GM19397 (cell line): ENCODE data around the gene PTPN2.
"Not testable (repeated sequence)": the region's sequence is repeated elsewhere in the genome, so short reads cannot be mapped to it uniquely, and the experiment has no call there.

Experiments used
- ATAC-seq: cut with Tn5 transposase; IDR thresholded peaks from one replicate; pipeline ENCODE4 v1.9.1; 2021; ENCODE audit warnings: mild to moderate bottlenecking, moderate library complexity; ENCODE audit not compliant: unreplicated experiment

PTPN2 gene

GRCh38 chr18:12895014-12895413, 11.0 kb upstream of the PTPN2 start:
- no peak for ATAC-seq

GRCh38 chr18:12891561-12891960, 7.5 kb upstream of the PTPN2 start:
- ATAC-seq, result no peak

- no peak for ATAC-seq
Observed at GRCh38 chr18:12890964-12891363, 6.9 kb upstream of the PTPN2 start.

- ATAC-seq, result no peak
Observed at GRCh38 chr18:12886498-12887126, 2.6 kb upstream of the PTPN2 start.

GRCh38 chr18:12885500-12885899, 1.5 kb upstream of the PTPN2 start:
- ATAC-seq, result no peak

- no peak for ATAC-seq
Observed at GRCh38 chr18:12884406-12885323, 628 bp upstream of the PTPN2 start.

GRCh38 chr18:12883372-12883683, 709 bp downstream of the PTPN2 start:
- peak; percentile 9 for ATAC-seq

- ATAC-seq, result no peak
Observed at GRCh38 chr18:12882453-12883371, 1.3 kb downstream of the PTPN2 start.

- no peak for ATAC-seq
Observed at GRCh38 chr18:12880541-12880910, 3.5 kb downstream of the PTPN2 start.

GRCh38 chr18:12879840-12880540, 4.0 kb downstream of the PTPN2 start:
- no peak for ATAC-seq

GRCh38 chr18:12874992-12875391, 9.0 kb downstream of the PTPN2 start:
- ATAC-seq, result not testable (repeated sequence)

GRCh38 chr18:12873961-12874567, 10.0 kb downstream of the PTPN2 start:
- ATAC-seq, result not testable (repeated sequence)

- no peak for ATAC-seq
Observed at GRCh38 chr18:12872408-12872807, 11.6 kb downstream of the PTPN2 start.

- ATAC-seq, result no peak
Observed at GRCh38 chr18:12868576-12868975, 15.5 kb downstream of the PTPN2 start.

GRCh38 chr18:12867441-12868123, 16.5 kb downstream of the PTPN2 start:
- no peak for ATAC-seq

GRCh38 chr18:12863687-12864216, 20.3 kb downstream of the PTPN2 start:
- ATAC-seq, result no peak

- ATAC-seq, result no peak
Observed at GRCh38 chr18:12862874-12863482, 21.1 kb downstream of the PTPN2 start.

- no peak for ATAC-seq
Observed at GRCh38 chr18:12862467-12862866, 21.6 kb downstream of the PTPN2 start.

- ATAC-seq, result no peak
Observed at GRCh38 chr18:12861637-12862036, 22.4 kb downstream of the PTPN2 start.
